ENCODE measurements around the gene MAMDC2.

Gene MAMDC2

DNA sequence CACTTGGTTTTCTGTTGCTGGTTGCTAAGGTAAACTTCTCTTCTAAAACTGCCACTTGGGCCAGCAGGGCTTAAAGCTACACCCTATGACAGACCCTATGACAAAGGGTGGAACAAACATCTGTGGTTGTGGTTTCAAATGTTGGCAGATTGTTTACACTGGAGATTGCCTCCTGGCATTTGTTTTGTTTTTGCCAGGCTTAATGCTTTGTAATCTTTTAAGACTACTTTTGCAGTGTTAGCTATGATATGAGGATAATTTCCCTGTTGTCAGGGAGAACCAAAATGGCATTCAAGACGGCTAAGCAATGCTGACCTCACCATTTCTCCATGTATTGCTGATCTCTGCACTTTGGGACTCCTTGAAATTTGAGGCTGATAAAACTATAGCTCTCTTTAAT is 50.3 kb downstream of the MAMDC2 start:
- H3K9me3 Mint-ChIP-seq: no peaks in the 10 kb centered on the region
- no peaks in the 10 kb centered on the region for H3K27me3 Mint-ChIP-seq (ENCODE audit: low read depth)
- H3K27ac Mint-ChIP-seq: no peak overlapping the region
- H3K4me1 Mint-ChIP-seq: peaks cover 18% of the 10 kb centered on the region
- no peak overlapping the region for H3K4me3 Mint-ChIP-seq
- TF ChIP-seq, protein P1, sequence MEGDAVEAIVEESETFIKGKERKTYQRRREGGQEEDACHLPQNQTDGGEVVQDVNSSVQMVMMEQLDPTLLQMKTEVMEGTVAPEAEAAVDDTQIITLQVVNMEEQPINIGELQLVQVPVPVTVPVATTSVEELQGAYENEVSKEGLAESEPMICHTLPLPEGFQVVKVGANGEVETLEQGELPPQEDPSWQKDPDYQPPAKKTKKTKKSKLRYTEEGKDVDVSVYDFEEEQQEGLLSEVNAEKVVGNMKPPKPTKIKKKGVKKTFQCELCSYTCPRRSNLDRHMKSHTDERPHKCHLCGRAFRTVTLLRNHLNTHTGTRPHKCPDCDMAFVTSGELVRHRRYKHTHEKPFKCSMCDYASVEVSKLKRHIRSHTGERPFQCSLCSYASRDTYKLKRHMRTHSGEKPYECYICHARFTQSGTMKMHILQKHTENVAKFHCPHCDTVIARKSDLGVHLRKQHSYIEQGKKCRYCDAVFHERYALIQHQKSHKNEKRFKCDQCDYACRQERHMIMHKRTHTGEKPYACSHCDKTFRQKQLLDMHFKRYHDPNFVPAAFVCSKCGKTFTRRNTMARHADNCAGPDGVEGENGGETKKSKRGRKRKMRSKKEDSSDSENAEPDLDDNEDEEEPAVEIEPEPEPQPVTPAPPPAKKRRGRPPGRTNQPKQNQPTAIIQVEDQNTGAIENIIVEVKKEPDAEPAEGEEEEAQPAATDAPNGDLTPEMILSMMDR (IDR thresholded peaks at IDR 0.05; ENCODE audit: unreplicated experiment in 3 of 3): no peak
- no peaks in the 10 kb centered on the region for H3K36me3 Mint-ChIP-seq (ENCODE audit: low read depth)

DNA sequence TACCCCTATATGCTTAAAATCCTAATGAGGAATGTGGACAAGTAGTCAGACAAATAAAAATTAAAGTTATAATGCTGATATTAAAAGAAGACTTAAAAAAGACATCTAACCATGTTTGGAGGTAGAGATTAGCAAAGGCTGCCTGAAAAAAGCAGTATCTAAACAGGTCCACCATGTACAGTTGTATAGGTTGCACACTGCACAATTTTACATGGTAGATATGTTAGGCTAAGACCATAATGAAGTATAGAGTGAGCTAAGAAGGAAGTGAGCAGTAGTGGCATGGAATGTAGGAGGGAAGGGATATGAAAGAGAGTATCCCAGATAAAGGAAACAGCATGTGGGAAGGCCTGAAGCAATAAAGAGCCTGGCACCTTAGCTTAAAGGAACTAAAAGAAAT is 51.1 kb downstream of the MAMDC2 start:
- Mint-ChIP-seq H3K27ac (no peak overlapping the region), H3K9me3 (no peaks in the 10 kb centered on the region), H3K4me1 (peaks cover 13% of the 10 kb centered on the region), H3K36me3 (ENCODE audit: low read depth) (no peaks in the 10 kb centered on the region), H3K27me3 (ENCODE audit: low read depth) (no peaks in the 10 kb centered on the region), H3K4me3 (no peak overlapping the region)
- TF ChIP-seq, protein P1 (IDR thresholded peaks at IDR 0.05; ENCODE audit: unreplicated experiment in 3 of 3): no peak

DNA sequence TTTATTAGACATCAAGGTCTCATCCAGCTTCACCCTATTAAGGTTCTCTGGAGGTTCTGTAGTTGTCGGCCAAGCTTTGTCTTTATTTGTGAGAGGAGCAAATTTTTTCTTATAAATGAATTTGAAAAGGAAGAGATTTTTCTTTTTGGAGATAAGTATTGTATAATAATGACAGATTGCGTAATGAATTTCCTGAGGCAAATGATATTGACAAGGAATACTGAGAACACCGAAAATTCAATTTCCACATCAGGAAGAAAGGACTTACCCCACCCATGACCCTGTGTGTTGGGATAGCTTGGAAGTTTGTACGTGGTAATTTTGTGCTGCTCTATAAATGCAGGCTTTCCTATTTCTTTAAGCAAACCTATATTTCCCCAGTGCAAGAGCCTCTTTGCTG is 53.5 kb downstream of the MAMDC2 start:
- no peak overlapping the region for H3K27ac Mint-ChIP-seq
- no peaks in the 10 kb centered on the region for H3K27me3 Mint-ChIP-seq (ENCODE audit: low read depth)
- H3K4me3 Mint-ChIP-seq: no peak overlapping the region
- peaks cover 10% of the 10 kb centered on the region for H3K4me1 Mint-ChIP-seq
- no peaks in the 10 kb centered on the region for H3K36me3 Mint-ChIP-seq (ENCODE audit: low read depth)
- no peaks in the 10 kb centered on the region for H3K9me3 Mint-ChIP-seq
- TF ChIP-seq, protein P1 (IDR thresholded peaks at IDR 0.05; ENCODE audit: unreplicated experiment in 3 of 3): no peak

DNA sequence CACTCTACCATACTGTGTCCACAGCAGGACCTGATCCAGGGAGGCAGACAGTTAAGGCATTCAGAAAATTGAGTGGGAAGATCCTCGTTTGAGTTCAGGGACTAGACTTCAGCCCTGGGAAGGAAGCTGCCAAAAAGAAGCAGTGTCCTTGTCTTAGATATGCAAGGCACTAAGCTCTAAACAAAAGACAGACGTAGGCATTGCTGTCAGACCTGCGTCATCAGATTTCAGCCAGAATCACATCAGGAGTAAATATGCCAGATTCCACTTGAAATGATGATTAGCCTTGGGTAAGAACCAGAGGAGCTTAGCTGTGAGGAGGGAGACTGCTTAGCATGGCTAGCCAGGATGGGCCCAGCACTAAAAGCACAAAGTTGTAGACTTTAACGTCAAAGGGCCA is 56.7 kb downstream of the MAMDC2 start:
- no peaks in the 10 kb centered on the region for H3K9me3 Mint-ChIP-seq
- no peak overlapping the region for H3K4me3 Mint-ChIP-seq
- H3K27ac Mint-ChIP-seq: no peak overlapping the region
- no peaks in the 10 kb centered on the region for H3K36me3 Mint-ChIP-seq (ENCODE audit: low read depth)
- H3K27me3 Mint-ChIP-seq (ENCODE audit: low read depth): no peaks in the 10 kb centered on the region
- peaks cover 4% of the 10 kb centered on the region for H3K4me1 Mint-ChIP-seq
- TF ChIP-seq, protein P1 (IDR thresholded peaks at IDR 0.05; ENCODE audit: unreplicated experiment in 3 of 3): no peak

DNA sequence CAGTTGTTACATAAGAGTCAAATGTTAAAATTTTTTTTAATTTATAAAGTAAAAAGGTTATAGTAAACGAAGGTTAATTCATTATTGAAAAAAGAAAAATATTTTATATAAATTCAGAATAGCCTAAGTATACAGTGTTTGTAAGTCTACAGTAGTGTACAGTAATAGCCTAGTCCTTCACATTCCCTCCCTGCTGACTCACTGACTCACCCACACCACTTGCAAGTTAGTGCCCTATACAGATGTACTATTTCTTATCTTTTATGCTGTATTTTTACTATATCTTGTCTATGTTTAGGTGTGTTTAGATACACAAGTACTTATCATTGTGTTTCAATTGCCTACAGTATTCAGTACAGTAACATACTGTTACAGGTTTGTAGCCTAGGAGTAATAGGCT is 57.6 kb downstream of the MAMDC2 start:
- no peak overlapping the region for H3K4me3 Mint-ChIP-seq

DNA sequence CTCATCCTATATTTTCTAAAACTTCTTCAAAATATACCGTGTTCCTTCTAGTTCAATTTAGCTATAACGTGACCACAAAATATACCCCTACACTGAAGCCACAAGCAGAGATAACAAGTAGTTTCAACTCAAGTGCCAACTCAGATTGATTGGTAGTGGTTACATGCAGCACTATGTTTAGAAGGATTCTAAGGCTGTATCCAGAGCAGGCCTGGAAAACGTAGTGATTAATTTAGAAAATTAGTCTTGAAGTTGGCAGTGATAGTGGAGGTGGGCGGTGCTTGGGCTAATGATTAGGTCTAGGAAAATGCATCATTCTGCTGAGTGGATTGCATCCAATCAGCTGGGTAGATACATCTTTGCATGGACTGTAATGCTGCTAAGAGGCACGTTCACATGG is 61.5 kb downstream of the MAMDC2 start:
- no peak overlapping the region for H3K27ac Mint-ChIP-seq
- H3K9me3 Mint-ChIP-seq: no peaks in the 10 kb centered on the region
- H3K36me3 Mint-ChIP-seq (ENCODE audit: low read depth): no peaks in the 10 kb centered on the region
- H3K4me3 Mint-ChIP-seq: no peak overlapping the region
- TF ChIP-seq, protein P1 (IDR thresholded peaks at IDR 0.05; ENCODE audit: unreplicated experiment in 3 of 3): no peak
- H3K27me3 Mint-ChIP-seq (ENCODE audit: low read depth): no peaks in the 10 kb centered on the region
- peaks cover 11% of the 10 kb centered on the region for H3K4me1 Mint-ChIP-seq

More for the DNA sequence above, 57.6 kb downstream of the MAMDC2 start:
- peaks cover 4% of the 10 kb centered on the region for H3K4me1 Mint-ChIP-seq
- H3K9me3 Mint-ChIP-seq: no peaks in the 10 kb centered on the region
- TF ChIP-seq, protein P1 (IDR thresholded peaks at IDR 0.05; ENCODE audit: unreplicated experiment in 3 of 3): no peak
- no peaks in the 10 kb centered on the region for H3K27me3 Mint-ChIP-seq (ENCODE audit: low read depth)
- no peak overlapping the region for H3K27ac Mint-ChIP-seq
- no peaks in the 10 kb centered on the region for H3K36me3 Mint-ChIP-seq (ENCODE audit: low read depth)

Measured in nephron (organoid).